RWPE1 (cell line): ENCODE data around the gene ALKBH5.

Source experiments
- CTCF ChIA-PET: fragments of 350-600 bp; sonication (Branson Sonifier 250); formaldehyde crosslinking; extraction: SDS; loops from one replicate; lab custom pipeline; 2021; lab: Yijun Ruan, JAX
- POLR2A ChIA-PET: fragments of 400-600 bp; formaldehyde crosslinking; extraction: SDS; loops from one replicate; lab custom pipeline; 2020; ENCODE audit warnings: antibody characterized with exemption; ENCODE audit not compliant: low non-redundant PET; lab: Yijun Ruan, JAX
- DNase-seq: peaks from one replicate; pipeline ENCODE4 v3.0.0; 2012; ENCODE audit warnings: low spot score
- H3K27ac ChIP-seq: fragments of 450-650 bp; 2 replicates; pipeline ENCODE4 v1.5.1; 2017
- CTCF ChIP-seq: fragments of 450-650 bp; conservative IDR thresholded peaks from 2 replicates; pipeline ENCODE4 v1.5.1; 2017; ENCODE audit warnings: low read depth, mild to moderate bottlenecking

The ALKBH5 gene

GRCh38 chr17:18181358-18181757, 2.3 kb upstream of the ALKBH5 start:
- no peak for DNase-seq
- peak overlapping the region; percentile 99 for H3K27ac ChIP-seq
- CTCF ChIA-PET = interaction anchor here (0.6 kb wide), 1 partner anchor 15 kb away, joined by 3 read pairs; no protein-coding TSS in a partner anchor
- no peak for TF ChIP-seq CTCF
- POLR2A ChIA-PET = interaction anchor here (0.6 kb wide), 1 partner anchor 102 kb away, joined by 5 read pairs; no protein-coding TSS in a partner anchor

GRCh38 chr17:18182110-18182977, 1.3 kb upstream of the ALKBH5 start:
- no peak for DNase-seq
- no peak for TF ChIP-seq CTCF
- peak overlapping the region; percentile 99 for H3K27ac ChIP-seq
- CTCF ChIA-PET = interaction anchor here (0.5 to 0.6 kb wide), 2 partner anchors 14 to 124 kb away, joined by 3 to 5 read pairs; no protein-coding TSS in a partner anchor
- POLR2A ChIA-PET = interaction anchor here (0.6 kb wide), 1 partner anchor 101 kb away, joined by 5 read pairs; no protein-coding TSS in a partner anchor

- ChIA-PET CTCF (interaction anchor here (0.7 kb wide), 1 partner anchor 65 kb away, joined by 4 read pairs; no protein-coding TSS in a partner anchor), POLR2A (no interaction called here)
- TF ChIP-seq CTCF = no peak
- DNase-seq = peak; percentile 61
- H3K27ac ChIP-seq = peak overlapping the region; percentile 99
These were observed 672 bp upstream of the ALKBH5 start for GRCh38 chr17:18182978-18183333.

GRCh38 chr17:18184143-18185031, 759 bp downstream of the ALKBH5 start:
- CTCF ChIA-PET = interaction anchor here (0.7 kb wide), 1 partner anchor 14 kb away, joined by 3 read pairs; no protein-coding TSS in a partner anchor
- DNase-seq = no peak
- TF ChIP-seq CTCF = no peak
- peak overlapping the region; percentile 99 for H3K27ac ChIP-seq
- POLR2A ChIA-PET = interaction anchor here (0.6 to 1.0 kb wide), 3 partner anchors 14 to 193 kb away, joined by 3 to 4 read pairs (median 3); partner anchors contain the start of gene EVPLL

DNA sequence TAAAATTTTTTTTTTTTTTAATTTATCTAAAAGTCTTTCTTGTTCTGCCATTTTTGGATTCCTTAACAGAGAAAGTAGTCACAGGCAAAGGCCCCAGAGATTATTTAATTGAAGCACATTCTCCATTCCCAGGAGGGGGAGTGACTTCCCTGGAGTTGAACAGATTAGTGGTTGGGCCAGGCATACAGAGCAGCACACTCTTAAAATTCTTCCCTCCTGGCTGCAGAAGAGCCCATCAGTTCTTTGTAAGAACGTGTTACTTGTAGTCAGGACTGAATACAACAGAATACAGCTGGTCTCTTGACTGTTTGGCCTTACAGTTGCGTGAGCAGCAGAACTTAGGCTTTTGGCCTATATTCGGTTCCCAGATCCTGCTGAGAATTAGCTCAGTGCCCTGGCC, 1.8 kb downstream of the ALKBH5 start:
- no peak overlapping the region for H3K27ac ChIP-seq
- ChIA-PET POLR2A (no interaction called here), CTCF (interaction anchor here (0.6 to 1.3 kb wide), 2 partner anchors 43 to 425 kb away, joined by 3 to 5 read pairs; no protein-coding TSS in a partner anchor)
- DNase-seq = no peak
- no peak for TF ChIP-seq CTCF
